GM12874 (cell line): ENCODE results near the gene SPAG5.

Source experiments
- TF ChIP-seq, protein P1 (sequence below): IDR thresholded peaks from 2 replicates; pipeline ENCODE4 v1.5.1; 2011; ENCODE audit warnings: low read depth, mild to moderate bottlenecking, control low read depth, low read length, moderate library complexity; ENCODE audit not compliant: insufficient read depth

The SPAG5 gene

DNA sequence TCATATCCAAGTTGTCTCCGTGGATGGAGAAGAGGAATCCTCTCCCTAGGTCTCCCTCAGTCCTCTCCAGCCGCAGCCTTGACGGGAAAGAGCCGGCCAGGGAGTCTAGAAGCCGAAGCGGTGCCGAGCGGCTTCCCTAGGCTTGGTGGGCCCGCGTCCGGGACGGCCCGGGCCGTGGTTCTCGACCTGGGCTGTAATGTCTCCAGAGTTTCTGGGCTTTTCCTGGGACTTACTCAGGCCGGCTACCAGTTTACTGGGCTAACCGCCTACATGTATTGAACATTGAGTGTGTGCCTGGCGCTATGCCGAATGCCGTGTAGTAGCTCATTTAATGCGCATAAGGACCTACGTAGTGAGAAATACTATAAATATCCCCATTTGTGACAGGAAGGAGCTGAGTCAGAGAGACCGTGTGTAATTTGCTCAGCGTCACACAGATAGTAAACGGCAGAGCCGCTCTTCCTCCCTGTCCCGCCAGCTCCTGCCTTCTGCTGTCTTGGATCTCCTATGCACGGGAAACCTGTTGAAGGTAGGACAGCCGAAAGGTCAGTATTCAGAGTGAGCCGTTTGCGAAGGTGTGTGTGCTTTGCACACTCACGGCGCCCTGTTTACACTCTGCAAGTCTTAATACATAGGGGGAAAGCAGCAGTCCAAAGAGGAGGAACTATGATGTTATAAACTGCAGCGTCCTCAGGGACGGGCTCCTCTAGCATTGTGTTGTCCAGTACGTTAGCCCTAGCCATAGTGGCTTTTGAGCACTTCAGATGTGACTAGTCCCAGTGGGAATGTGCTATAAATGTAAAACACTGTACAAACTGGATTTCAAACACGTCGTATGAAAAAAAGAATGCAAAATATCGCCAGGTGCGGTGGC, 723 bp upstream of the SPAG5 start:
- TF ChIP-seq, protein P1, sequence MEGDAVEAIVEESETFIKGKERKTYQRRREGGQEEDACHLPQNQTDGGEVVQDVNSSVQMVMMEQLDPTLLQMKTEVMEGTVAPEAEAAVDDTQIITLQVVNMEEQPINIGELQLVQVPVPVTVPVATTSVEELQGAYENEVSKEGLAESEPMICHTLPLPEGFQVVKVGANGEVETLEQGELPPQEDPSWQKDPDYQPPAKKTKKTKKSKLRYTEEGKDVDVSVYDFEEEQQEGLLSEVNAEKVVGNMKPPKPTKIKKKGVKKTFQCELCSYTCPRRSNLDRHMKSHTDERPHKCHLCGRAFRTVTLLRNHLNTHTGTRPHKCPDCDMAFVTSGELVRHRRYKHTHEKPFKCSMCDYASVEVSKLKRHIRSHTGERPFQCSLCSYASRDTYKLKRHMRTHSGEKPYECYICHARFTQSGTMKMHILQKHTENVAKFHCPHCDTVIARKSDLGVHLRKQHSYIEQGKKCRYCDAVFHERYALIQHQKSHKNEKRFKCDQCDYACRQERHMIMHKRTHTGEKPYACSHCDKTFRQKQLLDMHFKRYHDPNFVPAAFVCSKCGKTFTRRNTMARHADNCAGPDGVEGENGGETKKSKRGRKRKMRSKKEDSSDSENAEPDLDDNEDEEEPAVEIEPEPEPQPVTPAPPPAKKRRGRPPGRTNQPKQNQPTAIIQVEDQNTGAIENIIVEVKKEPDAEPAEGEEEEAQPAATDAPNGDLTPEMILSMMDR = no peak

DNA sequence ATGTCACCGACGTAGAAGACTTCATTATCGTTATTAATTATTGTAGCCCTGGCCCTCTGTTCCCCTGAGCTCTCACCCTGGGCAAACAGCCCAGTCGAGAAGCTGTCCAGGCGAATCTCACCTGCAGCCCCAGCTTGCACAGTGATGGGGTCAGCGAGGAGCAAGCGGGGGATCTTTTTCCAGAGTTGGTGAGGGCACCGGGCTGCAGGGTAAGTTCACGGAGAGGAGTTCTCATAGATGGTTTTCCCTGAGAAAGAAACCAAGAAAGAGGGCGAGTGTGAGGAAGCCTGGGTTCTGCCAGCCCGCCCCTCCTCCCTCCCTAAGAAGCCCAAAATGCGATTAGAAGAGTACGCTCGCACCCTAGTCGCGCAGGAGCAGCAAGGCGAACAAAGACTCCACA, 436 bp downstream of the SPAG5 start:
- TF ChIP-seq, protein P1 = no peak

DNA sequence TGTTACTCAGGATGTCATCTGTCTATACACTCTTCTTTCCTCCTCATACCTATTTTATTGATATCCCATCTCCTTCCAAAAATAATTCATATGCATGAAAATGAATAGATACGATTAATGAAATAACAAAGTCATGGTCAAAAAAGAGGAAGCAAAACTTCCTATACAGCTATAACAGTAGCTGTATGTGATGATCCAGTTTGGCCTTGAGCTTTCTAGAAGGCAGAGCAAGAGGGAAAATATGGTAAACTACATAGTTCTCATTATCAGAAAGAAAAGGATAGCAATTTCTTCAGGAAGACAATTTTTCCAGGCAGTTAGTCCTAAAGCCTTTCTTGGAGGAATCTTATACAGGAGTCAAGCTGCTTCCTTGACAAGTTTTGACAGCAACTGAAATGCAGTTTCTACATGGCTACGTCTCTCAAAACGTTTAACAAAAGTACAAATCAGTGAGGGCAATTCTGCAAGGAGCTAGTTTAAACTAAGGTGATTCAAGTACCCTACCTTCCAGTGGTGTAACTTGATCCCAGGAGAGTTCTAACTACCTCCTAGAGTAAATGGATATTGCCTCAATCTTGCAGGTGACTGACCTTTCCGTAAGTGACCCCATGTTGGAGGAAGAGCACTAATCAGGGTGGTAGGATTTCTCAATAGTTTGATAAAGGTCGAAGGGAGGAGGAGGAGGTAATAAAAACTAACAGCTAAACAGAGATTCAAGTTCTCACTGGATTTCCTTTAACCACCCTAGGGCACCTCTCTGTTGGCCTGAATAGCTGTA, 1.0 kb downstream of the SPAG5 start:
- TF ChIP-seq, protein P1 = no peak

DNA sequence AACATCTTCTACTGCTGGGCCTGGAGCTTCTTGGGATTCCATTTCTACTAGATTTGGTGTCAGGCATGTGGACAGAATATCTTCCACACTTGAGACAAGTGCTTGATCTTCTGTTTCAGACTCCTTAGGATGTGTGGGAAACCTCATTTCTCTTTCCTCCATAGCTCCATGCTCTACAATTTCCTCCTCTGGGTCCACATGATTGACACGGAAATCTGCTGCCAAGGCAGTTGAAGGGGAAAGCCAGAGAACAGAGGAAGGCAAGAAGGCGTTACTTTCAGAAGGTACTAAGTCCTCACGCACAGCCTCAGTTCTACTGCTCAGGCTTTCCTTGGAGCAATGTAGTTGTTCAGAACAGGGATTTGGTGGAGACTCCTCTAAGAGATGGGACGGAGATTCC, 6.6 kb downstream of the SPAG5 start:
- TF ChIP-seq, protein P1 = no peak

- TF ChIP-seq, protein P1 = no peak
These were observed 13.0 kb downstream of the SPAG5 start for GRCh38 chr17:28585851-28586250.

GRCh38 chr17:28584434-28584833, 14.4 kb downstream of the SPAG5 start:
- TF ChIP-seq, protein P1 = no peak

DNA sequence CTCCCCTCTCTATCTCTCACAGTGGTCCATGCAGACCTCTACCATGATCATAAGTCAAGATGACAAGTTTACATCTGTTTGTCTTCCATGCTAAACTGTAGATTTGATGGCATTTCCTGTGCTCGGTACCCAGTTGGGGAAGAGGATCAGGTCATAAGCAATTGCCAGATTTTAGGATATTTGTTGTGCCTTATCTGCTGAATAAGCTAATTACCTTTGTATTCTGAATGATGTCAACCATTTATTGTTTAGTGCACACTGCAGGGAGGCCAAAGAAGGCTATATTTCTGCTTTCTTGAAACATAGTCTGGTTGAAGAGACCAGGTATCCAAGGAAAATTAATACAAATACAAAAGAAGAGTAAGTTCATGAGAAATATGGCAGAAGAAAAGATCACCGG, 16.3 kb downstream of the SPAG5 start:
- TF ChIP-seq, protein P1 = no peak
